Right renal cortex interstitium (tissue), 3 donors: Measurements from ENCODE around the gene FBXO10. TPM values are rescaled to one million over a fixed set of nuclear protein-coding genes. Genes with fewer than 3 reads are reported as not detected.
"Not testable (repeated sequence)": the region's sequence is repeated elsewhere in the genome, so short reads cannot be mapped to it uniquely, and the experiment has no call there.

Source experiments
- DNase-seq, 3 donors: peaks; one replicate each; pipeline ENCODE4 v3.0.0-alpha.2; 2013; ENCODE audit warnings: low read depth in 3 of 3, low spot score in 2 of 3
- polyA plus RNA-seq, 3 donors: library from polyadenylated mRNA; unstranded; fragments of 120-200 nt; gene quantifications; one replicate each; pipeline ENCODE4 v1.2.1, GENCODE V29; 2013; ENCODE audit not compliant: insufficient read length in 3 of 3

FBXO10 gene
- polyA plus RNA-seq: 10 to 100 TPM; 11.8 to 13.3 (median 12.9) TPM

GRCh38 chr9:37575921-37576721, at the start of gene FBXO10:
Gene FBXO10, minus strand, starts transcription at chr9:37576380. Its CDS starts 34,612 bp downstream, at chr9:37541768.
- no peak for DNase-seq

- DNase-seq: no peak
Observed at GRCh38 chr9:37625758-37626147, 49.6 kb upstream of the FBXO10 start.

- no peak for DNase-seq
Observed at GRCh38 chr9:37625036-37625757, 49.0 kb upstream of the FBXO10 start.

- DNase-seq: no peak
Observed at GRCh38 chr9:37624073-37624472, 47.9 kb upstream of the FBXO10 start.

- DNase-seq: no peak
Observed at GRCh38 chr9:37623267-37623666, 47.1 kb upstream of the FBXO10 start.

- DNase-seq: no peak
Observed at GRCh38 chr9:37622462-37622861, 46.3 kb upstream of the FBXO10 start.

- no peak for DNase-seq
Observed at GRCh38 chr9:37621273-37622121, 45.3 kb upstream of the FBXO10 start.

- no peak for DNase-seq
Observed at GRCh38 chr9:37620396-37620795, 44.2 kb upstream of the FBXO10 start.

- DNase-seq: no peak
Observed at GRCh38 chr9:37619806-37620205, 43.6 kb upstream of the FBXO10 start.

GRCh38 chr9:37618817-37619216, 42.6 kb upstream of the FBXO10 start:
- DNase-seq: no peak

GRCh38 chr9:37617832-37618231, 41.7 kb upstream of the FBXO10 start:
- no peak for DNase-seq

- DNase-seq: no peak
Observed at GRCh38 chr9:37617161-37617560, 41.0 kb upstream of the FBXO10 start.

GRCh38 chr9:37611961-37612360, 35.8 kb upstream of the FBXO10 start:
- no peak for DNase-seq

- DNase-seq: no peak
Observed at GRCh38 chr9:37611014-37611413, 34.8 kb upstream of the FBXO10 start.

GRCh38 chr9:37609735-37610397, 33.7 kb upstream of the FBXO10 start:
- no peak for DNase-seq

- DNase-seq: no peak
Observed at GRCh38 chr9:37608250-37608649, 32.1 kb upstream of the FBXO10 start.

- no peak for DNase-seq
Observed at GRCh38 chr9:37604296-37604695, 28.1 kb upstream of the FBXO10 start.

GRCh38 chr9:37602817-37603216, 26.6 kb upstream of the FBXO10 start:
- DNase-seq: no peak

- DNase-seq: not testable (repeated sequence)
Observed at GRCh38 chr9:37602061-37602460, 25.9 kb upstream of the FBXO10 start.

GRCh38 chr9:37596504-37596903, 20.3 kb upstream of the FBXO10 start:
- DNase-seq: no peak
